ENCODE data around the gene DRD2.
A peak's percentile ranks its signal among the peaks of the same experiment; 100 is the strongest.

DRD2 gene

DNA sequence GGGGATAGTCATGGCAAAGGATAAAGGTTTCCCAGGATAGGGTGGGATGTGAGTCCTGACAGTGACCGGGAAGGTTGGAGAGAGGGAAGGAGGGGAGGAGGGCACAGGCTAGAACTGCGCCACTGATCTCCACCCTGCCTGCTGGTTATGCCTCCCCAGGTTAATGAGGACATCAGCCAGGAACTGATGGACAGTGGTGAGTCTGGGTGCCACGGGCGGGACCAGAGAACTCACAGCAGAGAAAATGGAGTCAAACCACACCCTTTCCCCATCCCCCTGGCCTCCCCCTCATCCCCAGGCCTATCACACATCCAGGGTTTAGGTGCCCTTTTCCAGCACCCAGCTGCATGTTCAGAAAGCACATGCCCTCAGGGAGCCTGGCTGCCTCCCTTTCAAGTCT lies 77.4 kb downstream of the DRD2 start:
- DNase-seq: no peak

DNA sequence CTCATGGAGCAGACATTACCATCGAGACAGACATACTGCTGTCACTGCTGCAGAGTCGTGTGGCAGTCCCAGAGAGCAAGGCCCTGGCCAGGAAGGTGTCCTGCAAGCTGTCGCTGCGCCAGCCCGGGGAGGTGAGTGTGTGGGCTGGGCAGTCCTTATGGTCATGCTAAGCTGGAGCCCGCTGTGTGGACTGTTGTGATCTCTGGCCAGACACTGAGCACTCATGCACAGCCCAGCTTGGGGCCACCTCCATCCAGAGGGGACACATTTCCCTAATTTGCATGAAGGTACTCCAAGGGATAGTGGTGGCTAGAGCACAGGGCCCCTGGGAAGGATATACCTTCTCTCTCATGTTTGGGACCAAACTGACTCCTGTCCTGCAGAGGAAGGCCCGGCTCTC lies 78.0 kb downstream of the DRD2 start:
- no peak for DNase-seq

DNA sequence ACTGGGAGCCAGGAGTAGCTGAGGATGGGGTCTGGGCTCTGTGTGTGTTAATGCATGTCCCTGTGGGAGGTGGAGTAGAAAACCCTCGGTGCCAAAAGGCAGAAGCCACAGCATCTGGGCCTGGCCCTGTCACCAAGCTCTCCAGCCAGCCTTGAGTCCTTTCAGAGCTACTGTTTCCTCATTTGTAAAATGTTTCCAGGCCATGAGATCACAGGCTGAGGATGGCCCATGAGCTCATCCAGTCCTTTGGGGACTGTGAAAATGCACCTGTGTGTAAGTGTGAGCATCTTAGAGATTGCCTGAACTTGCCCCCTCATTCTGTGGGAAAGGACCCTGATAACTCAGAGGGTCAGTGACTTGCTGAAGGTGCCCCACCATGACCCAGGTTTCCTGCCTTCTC lies 78.5 kb downstream of the DRD2 start:
- no peak for DNase-seq

DNA sequence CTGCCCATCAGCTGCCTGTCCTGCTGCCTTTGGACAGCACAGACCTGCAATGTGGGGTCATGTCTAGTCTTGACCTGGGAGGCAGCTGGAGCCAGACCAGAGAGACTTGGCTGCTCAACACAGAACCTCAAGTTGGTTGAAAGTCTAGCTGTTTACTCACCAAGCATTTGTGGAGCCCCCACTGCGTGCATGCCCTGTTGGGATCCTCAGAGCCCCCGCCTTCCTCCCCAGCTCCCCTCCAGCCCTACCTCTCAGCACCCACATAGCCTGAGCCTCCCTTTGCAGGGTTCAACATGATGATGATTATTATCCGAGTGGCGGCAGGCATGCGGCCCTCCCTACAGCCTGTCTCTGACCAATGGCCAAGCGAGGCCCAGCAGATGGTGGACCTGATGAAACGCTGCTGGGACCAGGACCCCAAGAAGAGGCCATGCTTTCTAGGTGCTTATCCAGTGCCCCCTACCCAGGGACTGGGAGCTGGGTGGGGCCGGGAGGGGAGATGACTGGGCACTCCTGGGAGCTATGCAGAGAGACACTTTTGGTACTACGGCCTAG lies 79.3 kb downstream of the DRD2 start:
- no peak for DNase-seq

DNA sequence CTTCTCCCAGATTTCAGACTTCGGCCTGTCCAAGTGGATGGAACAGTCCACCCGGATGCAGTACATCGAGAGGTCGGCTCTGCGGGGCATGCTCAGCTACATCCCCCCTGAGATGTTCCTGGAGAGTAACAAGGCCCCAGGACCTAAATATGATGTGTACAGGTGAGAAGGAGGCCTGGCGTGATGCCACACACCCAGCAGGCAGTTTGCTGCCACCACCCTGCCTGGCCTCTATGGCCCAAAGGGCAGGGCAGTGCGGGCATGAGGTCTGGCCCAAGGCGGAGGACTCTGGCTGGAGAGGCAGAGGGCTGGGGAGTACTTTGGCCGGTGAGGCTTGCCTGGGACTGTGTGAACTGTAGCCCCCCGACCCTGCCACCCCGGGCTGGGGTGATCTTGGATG lies 80.3 kb downstream of the DRD2 start:
- no peak for DNase-seq

DNA sequence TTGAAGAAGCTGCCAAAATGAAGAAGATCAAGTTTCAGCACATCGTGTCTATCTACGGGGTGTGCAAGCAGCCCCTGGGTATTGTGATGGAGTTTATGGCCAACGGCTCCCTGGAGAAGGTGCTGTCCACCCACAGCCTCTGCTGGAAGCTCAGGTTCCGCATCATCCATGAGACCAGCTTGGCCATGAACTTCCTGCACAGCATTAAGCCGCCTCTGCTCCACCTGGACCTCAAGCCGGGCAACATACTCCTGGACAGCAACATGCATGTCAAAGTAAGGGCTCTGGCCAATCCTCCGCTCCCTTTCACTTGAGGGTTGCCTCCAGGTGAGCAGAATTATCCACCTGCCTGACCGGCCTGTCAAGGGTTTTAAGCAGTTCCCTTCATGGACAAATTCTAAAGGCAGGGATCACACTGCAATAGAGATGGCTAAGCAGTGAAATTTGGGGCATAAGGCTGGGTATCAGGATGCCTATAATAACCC lies 81.7 kb downstream of the DRD2 start:
- no peak for DNase-seq

DNA sequence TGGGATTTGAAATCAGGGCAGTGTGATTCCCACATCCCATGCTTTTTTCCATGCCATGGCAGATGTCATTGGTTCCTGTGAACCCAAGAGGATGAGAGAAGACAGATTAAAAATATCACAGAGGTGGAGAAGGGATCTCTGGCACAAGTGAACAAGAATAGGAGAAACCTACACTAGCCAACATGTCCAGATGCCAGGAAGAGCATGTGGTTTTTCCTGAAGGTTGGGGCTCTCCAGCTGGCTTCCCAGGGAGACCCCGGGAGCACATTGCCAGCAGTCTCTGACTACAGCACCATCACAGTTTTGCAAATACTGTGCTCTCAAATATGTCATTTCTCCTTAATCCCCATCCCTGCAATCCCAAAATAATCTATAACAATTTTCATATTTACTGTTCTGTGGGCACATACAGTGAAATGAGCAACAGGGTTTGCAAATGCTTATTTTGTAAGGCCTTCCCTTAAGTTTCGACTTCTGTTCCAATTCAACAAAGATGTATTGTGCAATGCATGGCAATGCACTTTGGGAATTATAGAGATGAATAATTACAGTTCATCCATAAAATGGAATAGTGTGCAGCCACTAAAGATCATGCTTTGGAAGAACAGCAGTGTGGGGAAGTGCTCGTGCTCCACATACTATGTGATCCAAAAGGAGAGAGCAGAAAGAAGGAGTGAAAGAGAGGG lies 82.8 kb downstream of the DRD2 start:
- DNase-seq: no peak

DNA sequence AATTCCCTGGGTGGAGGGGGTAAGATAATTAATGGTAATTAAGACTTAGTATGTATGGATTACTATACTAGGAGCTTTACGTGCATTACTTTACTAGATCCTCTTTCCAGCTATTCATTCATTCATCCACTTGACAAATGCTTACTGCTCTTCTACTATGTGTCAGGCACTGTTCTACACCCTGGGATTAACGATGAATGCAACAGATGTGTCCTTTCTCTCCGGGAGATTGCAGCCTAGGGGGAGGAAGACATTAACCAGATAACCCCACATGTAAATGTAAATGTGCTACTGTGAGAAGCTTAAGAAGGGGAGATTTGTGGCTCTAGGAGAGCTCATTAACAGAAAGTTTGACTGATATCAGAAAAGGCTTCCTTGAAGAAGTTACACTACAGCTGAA lies 85.9 kb downstream of the DRD2 start:
- no peak for DNase-seq

DNA sequence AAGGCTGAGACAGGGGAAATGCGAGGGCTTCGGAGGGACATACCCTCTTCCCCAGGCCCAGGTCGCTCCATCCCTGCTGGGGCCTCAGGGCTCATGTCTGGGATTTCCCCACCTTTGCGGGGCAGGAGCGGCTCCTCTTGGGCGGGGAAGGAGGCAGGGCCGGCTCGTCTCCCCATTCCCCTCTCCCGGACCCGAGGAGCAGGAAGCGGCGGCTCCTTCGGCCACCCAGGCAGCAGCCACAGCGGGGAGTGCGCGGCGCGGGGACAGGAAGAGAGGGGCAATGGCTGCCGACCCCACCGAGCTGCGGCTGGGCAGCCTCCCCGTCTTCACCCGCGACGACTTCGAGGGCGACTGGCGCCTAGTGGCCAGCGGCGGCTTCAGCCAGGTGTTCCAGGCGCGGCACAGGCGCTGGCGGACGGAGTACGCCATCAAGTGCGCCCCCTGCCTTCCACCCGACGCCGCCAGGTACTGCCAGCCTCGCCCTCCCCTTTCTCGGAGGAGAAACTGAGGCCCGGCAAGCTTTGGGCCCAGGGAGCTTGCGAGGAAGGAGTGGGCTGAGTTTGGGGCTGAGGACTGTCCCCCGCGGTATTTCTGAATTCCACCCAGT lies 87.5 kb downstream of the DRD2 start, which contains the start of gene ANKK1:
Gene ANKK1, plus strand, starts transcription at position 175 of the 607 bp plus-strand sequence. Its CDS starts 106 bp downstream, at position 281.
- peak; percentile 64 for DNase-seq

DNA sequence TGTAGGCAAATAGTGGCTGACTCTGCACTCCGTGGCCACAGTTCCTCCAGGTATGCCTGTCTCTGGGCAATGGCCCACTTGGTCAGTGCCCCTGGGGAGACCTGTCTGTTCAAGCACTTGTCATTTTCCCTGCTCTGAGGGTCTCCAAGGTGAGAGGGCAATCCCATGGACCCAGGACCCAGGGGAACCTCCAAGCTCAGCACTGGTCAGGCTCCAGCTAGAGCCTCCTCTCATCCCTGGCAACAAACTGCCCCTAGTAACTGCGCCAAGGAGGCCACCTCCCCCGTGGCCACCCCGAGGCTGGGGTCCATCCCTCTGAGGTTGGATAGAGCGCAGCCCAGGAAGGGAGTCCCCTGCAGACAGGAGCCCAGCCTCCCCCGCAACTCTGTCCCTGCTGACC lies 88.3 kb downstream of the DRD2 start:
- no peak for DNase-seq

DNA sequence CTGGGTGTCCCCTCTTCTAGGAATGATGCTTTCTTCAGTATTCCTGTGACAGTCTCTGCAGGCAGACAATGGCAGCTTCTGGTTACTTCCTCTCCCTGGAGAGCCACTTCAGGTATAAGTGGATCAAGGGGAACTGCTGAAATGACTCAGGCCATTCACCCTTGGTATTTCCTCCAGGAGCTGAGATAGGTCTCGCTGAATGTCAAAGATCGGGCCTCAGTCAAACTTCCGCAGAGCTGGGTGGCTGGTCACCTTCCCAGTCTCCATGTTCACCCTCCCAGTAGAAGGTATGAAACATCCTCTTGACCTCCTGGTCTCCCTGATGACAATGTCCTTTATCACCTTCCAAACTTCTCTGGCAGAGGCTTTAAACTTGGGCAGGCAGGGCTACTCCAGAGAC lies 89.4 kb downstream of the DRD2 start:
- DNase-seq: no peak

DNA sequence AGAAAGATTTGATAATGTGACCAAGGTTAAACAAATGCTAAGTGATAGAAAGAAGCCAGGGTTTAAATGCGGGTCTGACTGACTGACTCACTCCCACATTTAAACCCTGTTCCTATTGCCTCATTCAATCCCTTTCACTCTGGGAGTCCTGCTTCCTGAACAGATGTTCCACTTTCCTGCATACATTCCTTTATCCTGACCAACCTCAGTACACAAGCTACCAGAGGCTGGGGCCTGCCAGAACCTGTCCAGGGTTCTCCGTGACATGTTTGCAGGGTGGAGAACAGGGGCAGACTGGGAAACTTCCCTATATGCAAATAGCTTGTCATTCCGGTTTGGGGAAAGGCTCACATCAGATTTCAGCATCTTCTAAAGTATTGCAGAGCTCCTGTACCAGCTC lies 90.6 kb downstream of the DRD2 start:
- DNase-seq: no peak

DNA sequence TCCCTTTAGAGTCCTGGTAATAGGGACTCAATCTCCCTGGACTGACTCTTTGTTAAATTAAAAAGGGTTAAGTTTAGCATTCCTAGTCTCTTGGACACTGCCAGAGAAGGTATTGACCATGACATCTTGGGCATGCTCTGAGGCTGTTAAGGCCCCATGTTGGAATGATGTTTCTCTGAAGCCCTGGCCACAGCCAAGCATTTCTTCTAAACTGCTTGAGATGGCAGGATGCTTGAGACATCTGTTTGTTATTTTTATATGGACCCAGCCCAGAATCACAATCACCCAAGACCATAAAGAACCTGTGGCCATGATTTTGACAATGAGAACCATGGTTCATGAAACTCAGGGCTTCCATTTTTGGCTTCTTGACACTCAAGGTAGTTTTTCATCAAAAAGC lies 93.1 kb downstream of the DRD2 start:
- no peak for DNase-seq

DNA sequence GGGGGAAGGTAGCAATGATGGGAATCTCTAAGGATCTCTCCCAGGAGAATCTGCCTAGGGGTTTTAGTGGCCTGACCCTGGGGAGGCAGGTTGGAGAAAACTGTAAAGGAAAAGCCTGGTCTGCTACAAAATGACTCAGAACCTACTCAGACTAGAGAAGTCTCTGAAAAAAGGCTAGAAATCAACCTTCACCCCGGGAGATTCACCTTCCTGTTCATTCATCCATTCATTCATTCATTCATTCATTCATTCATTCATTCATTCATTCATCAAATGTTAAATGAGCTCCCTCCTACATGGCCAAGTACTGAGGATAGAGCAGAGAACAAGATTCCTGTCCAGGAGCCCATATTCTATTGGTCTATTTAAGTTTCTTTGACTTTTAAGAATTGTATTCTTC lies 96.5 kb downstream of the DRD2 start:
- no peak for DNase-seq

DNA sequence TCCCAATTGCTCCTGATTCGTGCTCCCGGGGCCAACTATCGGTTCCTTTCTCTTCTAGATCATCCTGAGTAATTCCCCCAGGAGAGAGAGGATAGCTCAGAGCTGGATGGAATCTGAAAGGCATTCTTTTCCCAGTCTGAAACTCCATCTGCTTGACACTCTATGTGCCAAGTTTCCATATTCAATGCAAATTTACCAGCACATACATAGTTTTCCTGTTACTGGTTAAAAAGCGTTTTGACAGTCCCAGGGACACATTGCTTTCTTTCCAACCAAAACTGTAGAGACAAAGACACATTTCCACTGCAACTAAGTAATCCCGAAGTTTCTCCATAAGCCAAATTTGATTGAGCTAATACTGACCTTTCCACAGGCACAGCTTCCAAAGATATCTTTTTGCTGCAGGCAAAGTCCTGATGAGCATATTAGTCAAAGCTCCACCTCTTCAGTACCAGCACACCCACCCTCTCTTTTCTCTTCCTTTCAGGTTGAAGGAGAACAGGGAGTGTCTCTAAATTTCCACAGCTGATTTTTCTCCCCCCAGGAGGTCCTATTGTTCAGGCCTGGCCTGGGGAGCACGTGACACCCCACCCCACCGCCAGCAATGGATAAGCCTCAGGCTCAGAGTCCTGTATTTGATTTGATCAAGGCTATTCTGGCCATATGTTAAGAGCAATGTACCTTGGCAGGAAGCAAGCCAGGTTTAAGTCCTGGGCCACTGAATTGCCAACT lies 97.4 kb downstream of the DRD2 start:
- DNase-seq: no peak

DNA sequence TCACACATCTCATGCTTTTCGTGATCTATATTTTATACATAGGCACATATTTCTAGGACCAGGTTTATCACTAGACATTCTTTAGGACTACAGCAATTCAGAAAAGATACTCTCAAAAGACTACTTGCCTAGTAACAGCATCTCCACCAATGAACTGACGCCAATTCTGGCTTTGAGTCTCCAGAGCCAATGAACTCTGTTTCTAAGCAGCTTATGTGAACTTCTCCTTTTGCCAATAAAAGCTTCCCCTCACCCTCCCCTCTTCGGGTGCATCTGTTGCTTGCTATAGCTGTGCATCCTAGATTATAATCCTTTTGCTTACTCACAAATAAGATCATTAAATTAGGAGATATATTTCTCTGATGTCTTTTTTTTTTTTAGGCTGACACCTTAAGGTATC lies 99.0 kb downstream of the DRD2 start:
- no peak for DNase-seq

DNA sequence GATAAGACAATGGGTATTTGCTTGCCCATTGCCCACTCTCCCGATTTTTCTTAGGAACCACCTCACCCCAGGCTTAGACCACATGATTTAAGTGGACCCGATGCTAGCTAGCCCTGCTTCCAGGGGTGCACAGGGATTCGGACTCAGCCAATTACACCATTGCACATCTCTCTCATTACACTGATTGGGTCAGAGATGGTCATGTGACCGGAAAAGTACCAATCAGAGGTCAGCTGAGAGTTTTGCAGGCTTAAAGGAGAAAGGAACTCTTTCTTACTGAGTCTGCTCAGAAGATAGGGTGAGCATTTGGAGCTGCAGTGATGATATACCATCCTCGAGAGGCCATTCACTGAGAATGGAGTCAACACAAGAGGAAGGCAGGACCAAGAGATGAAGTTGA lies 99.8 kb downstream of the DRD2 start:
- no peak for DNase-seq

DNA sequence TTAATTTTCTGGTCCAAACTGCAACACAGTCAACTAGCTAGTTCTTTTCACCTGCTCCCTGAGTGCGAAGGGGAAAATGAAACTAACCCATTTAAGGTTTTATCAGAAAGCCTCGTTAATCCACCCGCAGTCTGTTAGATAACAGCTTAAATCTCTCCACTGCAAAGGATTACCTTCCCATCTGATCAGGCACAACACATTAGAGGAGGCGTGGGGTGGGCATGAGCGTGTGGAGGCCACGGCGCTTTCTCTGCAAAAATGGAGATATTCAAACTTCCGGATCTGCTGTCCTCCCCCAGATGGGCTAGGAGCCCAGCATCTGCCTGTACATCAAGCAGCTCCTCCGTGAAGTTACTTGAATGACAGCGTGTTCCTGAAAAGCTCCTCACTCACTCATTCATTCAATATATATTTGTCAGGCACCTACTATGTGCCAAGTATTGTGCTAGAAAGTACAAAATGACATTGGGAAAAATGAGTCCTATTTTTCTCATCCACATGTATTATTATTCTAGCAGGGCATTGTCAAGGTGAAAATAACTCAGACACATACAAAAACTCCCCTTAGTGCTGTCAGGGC lies 101.1 kb downstream of the DRD2 start:
- no peak for DNase-seq

DNA sequence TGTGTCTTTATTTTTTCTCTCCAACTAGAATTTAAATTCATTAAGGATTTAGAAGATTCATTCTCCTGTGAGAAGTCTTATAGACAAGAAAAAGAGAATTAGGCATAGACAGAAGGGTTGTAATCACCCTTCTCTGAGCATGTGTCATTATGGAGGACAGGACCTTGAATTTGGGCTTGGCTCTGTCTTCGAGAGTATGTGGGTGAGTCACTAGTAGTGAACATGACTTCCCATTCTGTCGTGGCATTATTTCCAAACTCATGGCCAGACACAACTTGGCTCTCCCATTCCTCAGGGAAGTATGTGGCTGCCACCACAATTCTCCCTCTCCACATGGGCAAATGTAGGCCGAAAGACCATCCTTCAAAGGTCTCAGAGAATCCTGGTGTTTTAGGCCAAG lies 101.9 kb downstream of the DRD2 start:
- no peak for DNase-seq

DNA sequence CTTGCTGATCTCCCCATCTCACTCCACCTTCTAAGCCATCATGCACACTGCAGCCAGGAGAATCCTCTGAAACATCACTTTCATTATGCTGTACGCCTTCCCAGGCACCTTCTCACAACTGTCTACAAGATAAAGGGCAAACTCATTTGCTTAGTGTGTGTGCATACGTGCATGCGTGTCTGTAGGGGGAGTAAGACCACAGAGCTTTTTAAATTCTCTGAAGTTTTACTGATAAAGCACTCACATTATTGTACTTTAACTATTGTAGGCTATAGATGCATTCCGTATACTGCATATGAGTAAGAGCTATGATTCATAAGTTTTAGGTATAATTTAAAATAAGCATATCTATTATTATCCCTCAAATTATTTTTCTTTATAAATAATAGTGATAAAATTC lies 102.9 kb downstream of the DRD2 start:
- no peak for DNase-seq

DNA sequence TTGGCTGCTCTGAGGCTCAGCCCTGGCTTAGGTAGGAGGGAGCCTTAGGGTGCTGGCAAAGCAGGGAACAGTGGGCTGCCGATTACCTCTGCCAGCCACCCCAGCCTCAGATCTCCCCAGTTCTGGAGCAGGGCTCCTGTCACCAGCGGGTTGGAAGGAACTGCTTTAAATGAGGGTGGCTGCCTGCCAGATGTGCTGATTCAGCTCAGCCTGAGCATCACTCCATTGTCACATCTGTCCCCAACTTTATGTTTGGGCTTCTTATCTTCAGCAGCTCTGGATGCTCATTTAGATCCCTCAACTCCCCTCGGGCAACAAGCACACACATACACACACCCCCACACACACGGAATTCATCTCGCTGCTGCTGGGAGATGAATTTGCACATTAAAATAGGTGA lies 104.6 kb downstream of the DRD2 start:
- DNase-seq: no peak

DNA sequence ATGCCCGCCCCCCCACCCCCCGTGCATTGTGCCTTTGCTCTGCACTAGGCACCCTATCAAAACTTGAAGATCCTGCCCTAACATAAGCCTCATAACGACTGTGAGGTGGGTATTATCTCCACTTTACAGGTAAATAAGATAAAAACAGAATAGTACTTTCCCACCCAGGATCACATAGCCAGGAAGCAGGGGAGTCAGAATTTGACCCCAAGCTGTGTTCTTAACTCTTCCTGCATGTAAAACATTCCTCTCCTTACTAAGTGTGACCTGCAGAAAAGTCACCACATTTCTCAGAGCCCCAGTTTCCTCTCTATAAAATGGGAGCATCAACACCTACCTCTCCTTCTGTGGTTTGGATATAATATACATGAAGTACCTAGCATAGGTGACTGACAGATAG lies 105.8 kb downstream of the DRD2 start:
- DNase-seq: no peak

DNA sequence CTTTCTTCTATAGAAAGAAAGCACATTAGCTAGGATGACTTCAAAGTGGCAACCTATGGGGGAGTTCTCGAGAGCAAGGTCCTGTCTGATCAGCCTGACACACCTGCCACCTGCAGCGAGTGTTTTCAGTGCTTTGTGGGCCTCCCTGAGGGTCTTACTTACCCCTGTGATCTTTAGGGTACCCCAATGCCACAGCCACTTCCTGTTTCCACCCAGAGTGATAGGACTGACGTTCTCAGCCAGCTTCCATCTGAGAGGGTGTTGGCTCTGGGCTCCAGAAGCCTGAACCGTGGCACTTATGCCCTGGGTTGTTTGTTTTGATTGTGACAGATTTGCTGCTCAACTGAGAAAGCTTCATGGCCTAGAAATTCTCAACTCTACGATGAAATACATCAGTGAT lies 109.3 kb downstream of the DRD2 start:
- DNase-seq: no peak
